H9 (cell line): ENCODE data around the gene TCEAL1. TPM values are rescaled to one million over a fixed set of nuclear protein-coding genes. Genes with fewer than 3 reads are reported as not detected.

Experiments
- DNase-seq: peaks from one replicate; pipeline ENCODE4 v3.0.0-alpha.2; 2017
- H2AFZ ChIP-seq: one replicate; pipeline ENCODE4 v1.6.1; 2013; ENCODE audit warnings: mild to moderate bottlenecking, low read length, control low read depth, moderate library complexity
- H2AK5ac ChIP-seq: 2 replicates; pipeline ENCODE4 v1.6.1; 2013; ENCODE audit warnings: low read length, control low read depth, mixed read lengths; ENCODE audit not compliant: insufficient read length
- H2BK120ac ChIP-seq: one replicate; pipeline ENCODE4 v1.6.1; 2013; ENCODE audit warnings: low read depth, mild to moderate bottlenecking, low read length, control low read depth, inconsistent platforms; ENCODE audit not compliant: poor library complexity, severe bottlenecking
- H2BK12ac ChIP-seq: 2 replicates; pipeline ENCODE4 v1.6.1; 2013; ENCODE audit warnings: low read length, control low read depth, mixed read lengths, low read depth; ENCODE audit not compliant: insufficient read length
- H2BK15ac ChIP-seq: 2 replicates; pipeline ENCODE4 v1.6.1; 2013; ENCODE audit warnings: low read depth, low read length, control low read depth
- H2BK20ac ChIP-seq: one replicate; pipeline ENCODE4 v1.6.1; 2013; ENCODE audit warnings: low read depth, mild to moderate bottlenecking, low read length, control low read depth, inconsistent platforms; ENCODE audit not compliant: poor library complexity, severe bottlenecking
- H2BK5ac ChIP-seq: 2 replicates; pipeline ENCODE4 v1.6.1; 2013; ENCODE audit warnings: low read length, control low read depth, mixed read lengths; ENCODE audit not compliant: insufficient read length
- H3K14ac ChIP-seq: 2 replicates; pipeline ENCODE4 v1.6.1; 2013; ENCODE audit warnings: low read length, control low read depth; ENCODE audit not compliant: insufficient read depth
- H3K18ac ChIP-seq: 2 replicates; pipeline ENCODE4 v1.6.1; 2013; ENCODE audit warnings: low read depth, mild to moderate bottlenecking, mixed read lengths, low read length, control low read depth; ENCODE audit not compliant: insufficient read length
- H3K23ac ChIP-seq: 2 replicates; pipeline ENCODE4 v1.6.1; 2013; ENCODE audit warnings: low read length, control low read depth, mixed read lengths, low read depth; ENCODE audit not compliant: insufficient read length
- H3K23me2 ChIP-seq: 2 replicates; pipeline ENCODE4 v1.6.1; 2013; ENCODE audit warnings: low read depth, mild to moderate bottlenecking, mixed read lengths, low read length, control low read depth; ENCODE audit not compliant: insufficient read length, poor library complexity, severe bottlenecking
- H3K27ac ChIP-seq: 2 replicates; pipeline ENCODE4 v1.5.1; 2013; ENCODE audit warnings: low read length, control low read depth, mixed read lengths, low read depth; ENCODE audit not compliant: insufficient read length
- H3K27me3 ChIP-seq: 2 replicates; pipeline ENCODE4 v1.6.1; 2013; ENCODE audit warnings: low read length, control low read depth, inconsistent platforms; ENCODE audit not compliant: insufficient read depth
- H3K4ac ChIP-seq: 2 replicates; pipeline ENCODE4 v1.6.1; 2013; ENCODE audit warnings: low read depth, mild to moderate bottlenecking, control low read depth, inconsistent platforms, low read length, moderate library complexity
- H3K4me1 ChIP-seq: 2 replicates; pipeline ENCODE4 v1.6.1; 2013; ENCODE audit warnings: low read length, control low read depth, inconsistent platforms; ENCODE audit not compliant: insufficient read depth
- H3K4me2 ChIP-seq: 2 replicates; pipeline ENCODE4 v1.6.1; 2013; ENCODE audit warnings: low read length, control low read depth, mixed read lengths; ENCODE audit not compliant: insufficient read length, insufficient read depth
- H3K56ac ChIP-seq: 2 replicates; pipeline ENCODE4 v1.6.1; 2013; ENCODE audit warnings: low read depth, mild to moderate bottlenecking, mixed read lengths, low read length, control low read depth; ENCODE audit not compliant: insufficient read length
- H3K79me1 ChIP-seq: 2 replicates; pipeline ENCODE4 v1.6.1; 2013; ENCODE audit warnings: low read depth, mild to moderate bottlenecking, moderate library complexity, low read length, control low read depth, inconsistent platforms; ENCODE audit not compliant: insufficient read depth, poor library complexity, severe bottlenecking
- H3K79me2 ChIP-seq: 2 replicates; pipeline ENCODE4 v1.6.1; 2013; ENCODE audit warnings: low read length, control low read depth, inconsistent platforms; ENCODE audit not compliant: insufficient read depth
- H3K9ac ChIP-seq: 2 replicates; pipeline ENCODE4 v1.6.1; 2013; ENCODE audit warnings: low read length, control low read depth, mixed read lengths; ENCODE audit not compliant: insufficient read length; ENCODE audit errors: extremely low read depth
- H3K9me3 ChIP-seq: one replicate; pipeline ENCODE4 v1.6.1; 2013; ENCODE audit warnings: low read depth, low read length, inconsistent platforms; ENCODE audit not compliant: control insufficient read depth
- H3T11ph ChIP-seq: one replicate; pipeline ENCODE4 v1.6.1; 2013; ENCODE audit warnings: mild to moderate bottlenecking, low read length, control low read depth, inconsistent platforms
- H4K20me1 ChIP-seq: one replicate; pipeline ENCODE4 v1.6.1; 2013; ENCODE audit not compliant: control insufficient read depth, insufficient read length, insufficient read depth
- H4K5ac ChIP-seq: 2 replicates; pipeline ENCODE4 v1.6.1; 2013; ENCODE audit warnings: low read depth, mild to moderate bottlenecking, mixed read lengths, low read length, control low read depth; ENCODE audit not compliant: insufficient read length
- H4K8ac ChIP-seq: replicated peaks from 2 replicates; pipeline ENCODE4 v1.6.1; 2013; ENCODE audit warnings: low read length, control low read depth, mixed read lengths, low read depth; ENCODE audit not compliant: insufficient read length
- H4K91ac ChIP-seq: 2 replicates; pipeline ENCODE4 v1.6.1; 2013; ENCODE audit warnings: low read depth, mild to moderate bottlenecking, moderate library complexity, mixed read lengths, low read length, control low read depth; ENCODE audit not compliant: insufficient read length
- H3K27ac Mint-ChIP-seq, 3 experiments: 2 replicates in 2 of 3; 3 replicates in 1 of 3; pipeline ENCODE4 v1.8.0; 2020 to 2021; ENCODE audit warnings: mixed read lengths in 3 of 3, mild to moderate bottlenecking in 1 of 3, moderate library complexity in 1 of 3
- H3K27me3 Mint-ChIP-seq: 2 replicates; pipeline ENCODE4 v1.8.0; 2021; ENCODE audit warnings: low read depth, mild to moderate bottlenecking, moderate library complexity, mixed read lengths
- H3K36me3 Mint-ChIP-seq, 3 experiments: 2 replicates in 2 of 3; 3 replicates in 1 of 3; pipeline ENCODE4 v1.8.0; 2020 to 2021; ENCODE audit warnings: low read depth in 3 of 3, mixed read lengths in 3 of 3; ENCODE audit not compliant: insufficient read depth in 1 of 3
- H3K4me1 Mint-ChIP-seq, 2 experiments: 2 replicates each; pipeline ENCODE4 v1.8.0; 2020; ENCODE audit warnings: mixed read lengths in 2 of 2
- H3K4me3 Mint-ChIP-seq, 2 experiments: 2 replicates in 1 of 2; 3 replicates in 1 of 2; pipeline ENCODE4 v1.8.0; 2020 to 2021; ENCODE audit warnings: mild to moderate bottlenecking in 2 of 2, mixed read lengths in 2 of 2, moderate library complexity in 1 of 2
- H3K9me3 Mint-ChIP-seq, 2 experiments: 2 replicates in 1 of 2; 3 replicates in 1 of 2; pipeline ENCODE4 v1.8.0; 2020; ENCODE audit warnings: mild to moderate bottlenecking in 2 of 2, mixed read lengths in 2 of 2, moderate library complexity in 1 of 2
- CTCF ChIP-seq: fragments of 200-600 bp; sonication (generic); conservative IDR thresholded peaks from 3 replicates; pipeline ENCODE4 v1.8.0; 2021; ENCODE audit warnings: antibody characterized with exemption, mild to moderate bottlenecking
- WGBS: extraction: QIAGEN DNeasy Blood & Tissue Kit; methylation state at CpG from one replicate; pipeline ENCODE4 v1.1.7; 2013; ENCODE audit warnings: missing lambda C conversion rate, low lambda C conversion rate, mixed read lengths; ENCODE audit not compliant: insufficient read length; ENCODE audit errors: extremely low coverage; 5-methylcytosine and 5-hydroxymethylcytosine counted together
- total RNA-seq: library from RNA; stranded (reverse); gene quantifications from 2 replicates; pipeline ENCODE4 v1.2.1, GENCODE V29; 2021

TCEAL1 gene
- total RNA-seq, 1 experiment from 2014 or later, result 3.0 TPM

GRCh38 chrX:103585411-103586313 lies 43.1 kb upstream of the TCEAL1 start, which contains the start of gene TCEAL4:
Gene TCEAL4 (plus strand): TSS chrX:103585515. CDS start chrX:103586676, 1,161 bp downstream.
- no peak within 1 kb of the TSS for H2BK15ac ChIP-seq
- no peak within 1 kb of the TSS for H3K27ac ChIP-seq
- Mint-ChIP-seq H3K27me3 (peaks cover 9% of the 10 kb centered on the region), H3K36me3 (peaks cover 0 to 21% (median 11%) of the 10 kb centered on the region in 3 experiments; a peak in 5 of 7 replicates), H3K4me1 (peaks cover 0 to 9% of the 10 kb centered on the region in 2 experiments; a peak in 2 of 4 replicates), H3K27ac (peak within 1 kb of the TSS in 2 of 3 experiments; percentile 33 to 79; a peak in 4 of 7 replicates), H3K9me3 (peaks cover 8 to 53% of the 10 kb centered on the region in 2 experiments; a peak in 4 of 5 replicates), H3K4me3 (peak within 1 kb of the TSS; percentile 89 to 93)
- peak within 1 kb of the TSS; percentile 95; the same call in 1 of the 2 replicates for H3K14ac ChIP-seq
- no peak within 1 kb of the TSS for H2BK120ac ChIP-seq
- no peak within 1 kb of the TSS for H3K56ac ChIP-seq
- H3K23me2 ChIP-seq, result no peaks in the 10 kb centered on the region
- no peak within 1 kb of the TSS for H2BK20ac ChIP-seq
- no peaks in the 10 kb centered on the region for H4K20me1 ChIP-seq
- WGBS, result no CpG with 5 or more reads among the region's 56 CpGs
- no peaks in the 10 kb centered on the region for H3K27me3 ChIP-seq
- no peak within 1 kb of the TSS for H4K91ac ChIP-seq
- H3K4me1 ChIP-seq, result no peaks in the 10 kb centered on the region
- H3K4me2 ChIP-seq, result peak within 1 kb of the TSS; percentile 43
- no peak within 1 kb of the TSS for H2AK5ac ChIP-seq
- H3T11ph ChIP-seq, result no peak within 1 kb of the TSS
- H3K4ac ChIP-seq, result no peak within 1 kb of the TSS
- H4K5ac ChIP-seq, result peak within 1 kb of the TSS; percentile 56
- H3K9me3 ChIP-seq, result no peaks in the 10 kb centered on the region
- H3K79me2 ChIP-seq, result no peaks in the 10 kb centered on the region
- H3K9ac ChIP-seq, result peak within 1 kb of the TSS; percentile 89
- H2AFZ ChIP-seq, result peak within 1 kb of the TSS; percentile 92
- H3K18ac ChIP-seq, result peak within 1 kb of the TSS; percentile 91
- no peak within 1 kb of the TSS for H3K23ac ChIP-seq
- peak; percentile 83 for DNase-seq
- TF ChIP-seq CTCF, result no peak
- H2BK12ac ChIP-seq, result peak within 1 kb of the TSS; percentile 30
- no peak within 1 kb of the TSS for H4K8ac ChIP-seq
- no peak within 1 kb of the TSS for H2BK5ac ChIP-seq
- H3K79me1 ChIP-seq, result no peaks in the 10 kb centered on the region
